Neural progenitor cell (in vitro differentiated cells): Measurements from ENCODE around the gene AUH. TPM values are rescaled to one million over a fixed set of nuclear protein-coding genes. Genes with fewer than 3 reads are reported as not detected.

ENCODE experiments used
- DNase-seq: peaks from one replicate; pipeline ENCODE4 v3.0.0-alpha.2; 2016; ENCODE audit warnings: low spot score
- H2AFZ ChIP-seq: fragments of 200-600 bp; sonication (generic); replicated peaks from 2 replicates; pipeline ENCODE4 v1.6.1; 2016; ENCODE audit warnings: antibody characterized with exemption
- H3F3A ChIP-seq: fragments of 200-600 bp; sonication (generic); 2 replicates; pipeline ENCODE4 v1.6.1; 2016; ENCODE audit warnings: antibody characterized with exemption, low read depth
- H3K27ac ChIP-seq: fragments of 200-600 bp; sonication (generic); 2 replicates; pipeline ENCODE4 v1.5.1; 2016; ENCODE audit warnings: mild to moderate bottlenecking
- H3K27me3 ChIP-seq: fragments of 200-600 bp; sonication (generic); 2 replicates; pipeline ENCODE4 v1.6.1; 2016; ENCODE audit warnings: mild to moderate bottlenecking, moderate library complexity
- H3K36me3 ChIP-seq: fragments of 200-600 bp; sonication (generic); 2 replicates; pipeline ENCODE4 v1.5.1; 2016
- H3K4me1 ChIP-seq: fragments of 200-600 bp; sonication (generic); 2 replicates; pipeline ENCODE4 v1.6.1; 2016; ENCODE audit warnings: mixed run types
- H3K4me2 ChIP-seq: fragments of 200-600 bp; sonication (generic); 2 replicates; pipeline ENCODE4 v1.6.1; 2016
- H3K4me3 ChIP-seq: fragments of 200-600 bp; sonication (generic); 2 replicates; pipeline ENCODE4 v1.5.1; 2016
- H3K79me2 ChIP-seq: fragments of 200-600 bp; sonication (generic); 2 replicates; pipeline ENCODE4 v1.6.1; 2016; ENCODE audit warnings: low read depth
- H3K9ac ChIP-seq: fragments of 200-600 bp; sonication (generic); 2 replicates; pipeline ENCODE4 v1.6.1; 2016
- H3K9me3 ChIP-seq: fragments of 200-600 bp; sonication (generic); 2 replicates; pipeline ENCODE4 v1.5.1; 2016; ENCODE audit warnings: low read depth
- H4K20me1 ChIP-seq: fragments of 200-600 bp; sonication (generic); 2 replicates; pipeline ENCODE4 v1.6.1; 2016; ENCODE audit warnings: low read depth
- H3K27ac Mint-ChIP-seq: 3 replicates; pipeline ENCODE4 v1.8.0; 2021; ENCODE audit warnings: mixed read lengths
- H3K27me3 Mint-ChIP-seq: 2 replicates; pipeline ENCODE4 v1.8.0; 2022; ENCODE audit warnings: low read depth, mild to moderate bottlenecking, inconsistent platforms, moderate library complexity, mixed read lengths; ENCODE audit not compliant: insufficient read depth
- H3K36me3 Mint-ChIP-seq: 3 replicates; pipeline ENCODE4 v1.8.0; 2021; ENCODE audit warnings: mixed read lengths
- H3K4me1 Mint-ChIP-seq: 3 replicates; pipeline ENCODE4 v1.8.0; 2021; ENCODE audit warnings: mixed read lengths
- H3K4me3 Mint-ChIP-seq: 3 replicates; pipeline ENCODE4 v1.8.0; 2021; ENCODE audit warnings: mild to moderate bottlenecking, moderate library complexity, mixed read lengths
- H3K9me3 Mint-ChIP-seq: 3 replicates; pipeline ENCODE4 v1.8.0; 2020; ENCODE audit warnings: mixed read lengths
- CTCF ChIP-seq: fragments of 200-600 bp; sonication (generic); IDR thresholded peaks from 2 replicates; pipeline ENCODE4 v1.5.1; 2017; ENCODE audit warnings: antibody characterized with exemption, mild to moderate bottlenecking
- EZH2 ChIP-seq: fragments of 200-600 bp; sonication (generic); IDR thresholded peaks from 2 replicates; pipeline ENCODE4 v1.6.1; 2017; ENCODE audit warnings: antibody characterized with exemption, mild to moderate bottlenecking, moderate library complexity
- EZH2phosphoT487 ChIP-seq: fragments of 200-600 bp; sonication (generic); IDR thresholded peaks from 2 replicates; pipeline ENCODE4 v1.6.1; 2017; ENCODE audit warnings: antibody characterized with exemption
- total RNA-seq: library from RNA; depleted of rRNA; stranded (reverse); fragments of >200 nt; gene quantifications from 2 replicates; pipeline ENCODE4 v1.2.3, GENCODE V29; 2015; ENCODE audit warnings: low replicate concordance

The AUH gene
- total RNA-seq, 1 donor from 2014 or later: 17.3 TPM

GRCh38 chr9:91321691-91322090, 40.0 kb downstream of the AUH start:
- H3K4me3 Mint-ChIP-seq: no peak overlapping the region
- H3K9me3 Mint-ChIP-seq: no peaks in the 10 kb centered on the region

GRCh38 chr9:91320299-91320698, 41.4 kb downstream of the AUH start:
- no peaks in the 10 kb centered on the region for H3K36me3 ChIP-seq
- no peaks in the 10 kb centered on the region for H4K20me1 ChIP-seq
- H3F3A ChIP-seq: no peaks in the 10 kb centered on the region
- Mint-ChIP-seq H3K9me3 (no peaks in the 10 kb centered on the region), H3K27me3 (peaks cover 2% of the 10 kb centered on the region), H3K4me1 (peaks cover 5% of the 10 kb centered on the region), H3K27ac (no peak overlapping the region), H3K36me3 (peaks cover 3% of the 10 kb centered on the region), H3K4me3 (no peak overlapping the region)
- no peak for TF ChIP-seq CTCF
- no peak for TF ChIP-seq EZH2phosphoT487
- no peak for TF ChIP-seq EZH2
- H3K9ac ChIP-seq: no peak overlapping the region
- DNase-seq: no peak
- H2AFZ ChIP-seq: no peak overlapping the region
- no peaks in the 10 kb centered on the region for H3K27me3 ChIP-seq
- H3K4me3 ChIP-seq: no peak overlapping the region
- peaks cover 25% of the 10 kb centered on the region for H3K4me1 ChIP-seq
- no peak overlapping the region for H3K27ac ChIP-seq
- H3K79me2 ChIP-seq: no peaks in the 10 kb centered on the region
- no peak overlapping the region for H3K4me2 ChIP-seq
- no peaks in the 10 kb centered on the region for H3K9me3 ChIP-seq

More at GRCh38 chr9:91321691-91322090, 40.0 kb downstream of the AUH start:
- Histone ChIP-seq H3K9me3 (no peaks in the 10 kb centered on the region), H3F3A (no peaks in the 10 kb centered on the region), H3K4me3 (no peak overlapping the region), H3K36me3 (no peaks in the 10 kb centered on the region), H3K4me1 (peaks cover 21% of the 10 kb centered on the region), H3K79me2 (no peaks in the 10 kb centered on the region), H3K4me2 (no peak overlapping the region), H3K9ac (no peak overlapping the region), H4K20me1 (no peaks in the 10 kb centered on the region), H2AFZ (no peak overlapping the region), H3K27ac (no peak overlapping the region), H3K27me3 (no peaks in the 10 kb centered on the region)
- Mint-ChIP-seq H3K27ac (no peak overlapping the region), H3K4me1 (peaks cover 5% of the 10 kb centered on the region), H3K27me3 (peaks cover 2% of the 10 kb centered on the region), H3K36me3 (peaks cover 2% of the 10 kb centered on the region)
- DNase-seq: no peak
- no peak for TF ChIP-seq EZH2
- TF ChIP-seq CTCF: no peak
- no peak for TF ChIP-seq EZH2phosphoT487

- Histone ChIP-seq H3K4me2 (no peak overlapping the region), H2AFZ (no peak overlapping the region), H3K79me2 (no peaks in the 10 kb centered on the region), H4K20me1 (no peaks in the 10 kb centered on the region), H3K9me3 (no peaks in the 10 kb centered on the region), H3K27ac (no peak overlapping the region), H3F3A (no peaks in the 10 kb centered on the region), H3K4me3 (no peak overlapping the region), H3K36me3 (no peaks in the 10 kb centered on the region), H3K4me1 (peaks cover 25% of the 10 kb centered on the region), H3K27me3 (no peaks in the 10 kb centered on the region), H3K9ac (no peak overlapping the region)
- Mint-ChIP-seq H3K9me3 (no peaks in the 10 kb centered on the region), H3K4me3 (no peak overlapping the region), H3K27ac (no peak overlapping the region), H3K36me3 (peaks cover 7% of the 10 kb centered on the region), H3K4me1 (peaks cover 5% of the 10 kb centered on the region), H3K27me3 (no peaks in the 10 kb centered on the region)
- DNase-seq: no peak
- TF ChIP-seq EZH2: no peak
- TF ChIP-seq CTCF: no peak
- TF ChIP-seq EZH2phosphoT487: no peak
These were observed 45.6 kb downstream of the AUH start for GRCh38 chr9:91316093-91316492.
